ENCODE measurements around the gene MSI2.

DNA sequence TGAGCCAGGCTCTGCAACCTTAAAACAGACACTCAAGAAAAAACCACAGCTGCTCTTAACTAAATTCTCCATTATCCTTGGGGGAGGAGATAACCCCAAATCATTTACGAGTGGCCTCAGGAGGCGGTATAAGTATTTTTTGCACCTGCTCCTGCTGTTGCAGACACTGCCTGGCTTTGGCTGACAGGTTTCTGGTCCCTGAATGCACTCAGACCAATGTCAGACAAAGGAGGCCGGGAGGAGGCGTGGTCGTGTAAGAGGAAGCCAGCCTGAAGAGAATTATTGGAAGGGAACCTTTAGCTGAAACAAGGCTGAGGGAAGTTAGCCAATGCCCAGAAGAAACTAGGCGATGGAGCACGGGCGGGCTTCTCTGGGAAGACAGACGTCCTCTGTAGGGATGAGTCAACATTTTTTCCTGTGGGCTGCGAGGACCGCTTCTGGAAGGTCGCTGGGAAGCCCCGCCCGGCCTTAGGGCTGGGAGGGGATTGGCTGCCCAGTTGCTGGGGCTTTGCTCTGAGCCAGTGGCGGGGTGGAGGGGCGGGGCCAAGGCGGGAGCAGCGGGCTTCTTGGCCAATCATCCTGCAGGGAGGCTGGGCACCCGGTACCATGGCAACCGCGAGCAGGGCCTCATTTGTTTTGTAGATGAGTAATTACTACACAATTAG is 406.5 kb downstream of the MSI2 start:
- TF ChIP-seq EZH2 (IDR thresholded peaks at IDR 0.05; ENCODE audit: insufficient read depth, poor library complexity, severe bottlenecking) (no peak), EZH2phosphoT487 (IDR thresholded peaks at IDR 0.05; ENCODE audit: insufficient read depth, low read depth) (no peak)

All from GM23248 (cell line).